ENCODE data around the gene GORAB.

GRCh38 chr1:170483051-170483450 lies 48.9 kb upstream of the GORAB start:
- TF ChIP-seq USF2 (IDR thresholded peaks at IDR 0.05; ENCODE audit: low read length): no peak
- no peak for TF ChIP-seq EGR1 (IDR thresholded peaks at IDR 0.05; ENCODE audit: borderline replicate concordance, low read depth, low read length)
- no peak for TF ChIP-seq CTCF (IDR thresholded peaks at IDR 0.05; ENCODE audit: control extremely low read depth in 1 of 3, insufficient read depth in 1 of 3, low read depth in 1 of 3, low read length in 3 of 3)
- no peak for TF ChIP-seq EZH2 (IDR thresholded peaks at IDR 0.05; ENCODE audit: low read depth, low read length, severe bottlenecking)
- no peak for TF ChIP-seq ASH2L (IDR thresholded peaks at IDR 0.05; ENCODE audit: low read length)
- no peak for TF ChIP-seq TAF1 (IDR thresholded peaks at IDR 0.05; ENCODE audit: low read depth, low read length)
- no peak for TF ChIP-seq POLR2A (IDR thresholded peaks at IDR 0.05; ENCODE audit: control extremely low read depth in 1 of 2, low read depth in 2 of 2, low read length in 2 of 2)
- TF ChIP-seq MAFK (IDR thresholded peaks at IDR 0.05; ENCODE audit: low read depth, low read length): no peak
- no peak for TF ChIP-seq RAD21 (IDR thresholded peaks at IDR 0.05 in 1 of 2, conservative IDR thresholded peaks at IDR 0.05 in 1 of 2; ENCODE audit: low read depth in 2 of 2, low read length in 2 of 2)
- TF ChIP-seq SP2 (IDR thresholded peaks at IDR 0.05; ENCODE audit: low read length): no peak
- TF ChIP-seq FOSL1 (IDR thresholded peaks at IDR 0.05; ENCODE audit: insufficient read depth, low read depth, low read length): no peak
- no peak for TF ChIP-seq YY1 (IDR thresholded peaks at IDR 0.05; ENCODE audit: low read depth, low read length)

Measured in H1 (cell line).